ENCODE measurements around the gene KRTAP2-1. TPM values are rescaled to one million over a fixed set of nuclear protein-coding genes. Genes with fewer than 3 reads are reported as not detected.

The KRTAP2-1 gene
- total and polyA plus RNA-seq, 2 donors (not counting 1 experiment from before 2014, with no cell fraction given): not detected

DNA sequence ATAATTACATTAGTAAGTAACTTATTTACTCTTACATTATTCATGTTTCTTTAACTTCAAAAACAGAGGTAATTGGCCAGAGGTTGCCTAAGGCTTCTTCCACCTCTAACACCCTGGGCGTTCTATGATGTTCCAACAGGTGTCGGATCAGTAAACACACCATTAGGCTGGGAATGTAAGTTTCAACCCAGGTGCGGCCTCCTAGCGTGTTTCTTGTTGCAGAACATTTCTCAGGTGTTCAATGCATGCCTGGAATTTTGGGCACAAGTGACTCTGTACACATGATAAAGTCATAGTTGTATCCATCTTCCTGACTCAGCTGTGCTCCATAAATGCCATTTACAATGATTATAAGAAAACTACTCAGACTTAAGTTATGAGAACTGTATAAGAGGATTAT lies 6.9 kb upstream of the KRTAP2-1 start:
- no peak overlapping the region for H2AFZ ChIP-seq (ENCODE audit: low read length)
- no peaks in the 10 kb centered on the region for H4K20me1 ChIP-seq (ENCODE audit: control insufficient read depth, extremely low read depth, insufficient read depth, low read length)
- no peaks in the 10 kb centered on the region for H3K9me3 ChIP-seq (ENCODE audit: control insufficient read depth, insufficient read depth, low read depth, low read length)
- H3K27me3 ChIP-seq (ENCODE audit: control insufficient read depth, insufficient read depth, low read length): no peaks in the 10 kb centered on the region
- no peak overlapping the region for H3K27ac ChIP-seq (ENCODE audit: insufficient read depth, low read length)
- H3K79me2 ChIP-seq (ENCODE audit: control insufficient read depth, insufficient read depth, low read length): no peaks in the 10 kb centered on the region
- H3K9ac ChIP-seq (ENCODE audit: insufficient read depth, low read length): no peak overlapping the region
- H3K4me2 ChIP-seq (ENCODE audit: extremely low read depth, insufficient read depth, low read length): no peak overlapping the region
- no peak overlapping the region for H3K4me3 ChIP-seq (replicated peaks in 1 of 4; ENCODE audit: control extremely low read depth in 1 of 4, insufficient read depth in 1 of 4, low read depth in 3 of 4, low read length in 4 of 4)
- no peaks in the 10 kb centered on the region for H3K36me3 ChIP-seq (ENCODE audit: control insufficient read depth, insufficient read depth, low read length)
- DNase-seq (ENCODE audit: low read depth in 2 of 2): no peak
- peaks cover 8% of the 10 kb centered on the region for H3K4me1 ChIP-seq (ENCODE audit: control insufficient read depth, extremely low read depth, insufficient read depth, low read length)
- TF ChIP-seq EZH2 (IDR thresholded peaks at IDR 0.05; ENCODE audit: low read length, missing control alignments): no peak
- TF ChIP-seq, protein P1, sequence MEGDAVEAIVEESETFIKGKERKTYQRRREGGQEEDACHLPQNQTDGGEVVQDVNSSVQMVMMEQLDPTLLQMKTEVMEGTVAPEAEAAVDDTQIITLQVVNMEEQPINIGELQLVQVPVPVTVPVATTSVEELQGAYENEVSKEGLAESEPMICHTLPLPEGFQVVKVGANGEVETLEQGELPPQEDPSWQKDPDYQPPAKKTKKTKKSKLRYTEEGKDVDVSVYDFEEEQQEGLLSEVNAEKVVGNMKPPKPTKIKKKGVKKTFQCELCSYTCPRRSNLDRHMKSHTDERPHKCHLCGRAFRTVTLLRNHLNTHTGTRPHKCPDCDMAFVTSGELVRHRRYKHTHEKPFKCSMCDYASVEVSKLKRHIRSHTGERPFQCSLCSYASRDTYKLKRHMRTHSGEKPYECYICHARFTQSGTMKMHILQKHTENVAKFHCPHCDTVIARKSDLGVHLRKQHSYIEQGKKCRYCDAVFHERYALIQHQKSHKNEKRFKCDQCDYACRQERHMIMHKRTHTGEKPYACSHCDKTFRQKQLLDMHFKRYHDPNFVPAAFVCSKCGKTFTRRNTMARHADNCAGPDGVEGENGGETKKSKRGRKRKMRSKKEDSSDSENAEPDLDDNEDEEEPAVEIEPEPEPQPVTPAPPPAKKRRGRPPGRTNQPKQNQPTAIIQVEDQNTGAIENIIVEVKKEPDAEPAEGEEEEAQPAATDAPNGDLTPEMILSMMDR (conservative IDR thresholded peaks at IDR 0.05 in 1 of 2, IDR thresholded peaks at IDR 0.05 in 1 of 2; ENCODE audit: low read depth in 1 of 2, low read length in 2 of 2): no peak

GRCh38 chr17:41052566-41052965 lies 5.5 kb upstream of the KRTAP2-1 start:
- Histone ChIP-seq H4K20me1 (ENCODE audit: control insufficient read depth, extremely low read depth, insufficient read depth, low read length) (no peaks in the 10 kb centered on the region), H3K36me3 (ENCODE audit: control insufficient read depth, insufficient read depth, low read length) (no peaks in the 10 kb centered on the region), H2AFZ (ENCODE audit: low read length) (no peak overlapping the region), H3K79me2 (ENCODE audit: control insufficient read depth, insufficient read depth, low read length) (no peaks in the 10 kb centered on the region), H3K9ac (ENCODE audit: insufficient read depth, low read length) (no peak overlapping the region), H3K27ac (ENCODE audit: insufficient read depth, low read length) (no peak overlapping the region), H3K27me3 (ENCODE audit: control insufficient read depth, insufficient read depth, low read length) (no peaks in the 10 kb centered on the region), H3K4me3 (replicated peaks in 1 of 4; ENCODE audit: control extremely low read depth in 1 of 4, insufficient read depth in 1 of 4, low read depth in 3 of 4, low read length in 4 of 4) (no peak overlapping the region), H3K4me1 (ENCODE audit: control insufficient read depth, extremely low read depth, insufficient read depth, low read length) (peaks cover 2% of the 10 kb centered on the region), H3K9me3 (ENCODE audit: control insufficient read depth, insufficient read depth, low read depth, low read length) (no peaks in the 10 kb centered on the region), H3K4me2 (ENCODE audit: extremely low read depth, insufficient read depth, low read length) (no peak overlapping the region)
- TF ChIP-seq EZH2 (IDR thresholded peaks at IDR 0.05; ENCODE audit: low read length, missing control alignments): no peak
- TF ChIP-seq, protein P1 (conservative IDR thresholded peaks at IDR 0.05 in 1 of 2, IDR thresholded peaks at IDR 0.05 in 1 of 2; ENCODE audit: low read depth in 1 of 2, low read length in 2 of 2): no peak
- DNase-seq (ENCODE audit: low read depth in 2 of 2): peak in 1 of 2 donors; percentile 79

- Histone ChIP-seq H4K20me1 (ENCODE audit: control insufficient read depth, extremely low read depth, insufficient read depth, low read length) (no peaks in the 10 kb centered on the region), H3K79me2 (ENCODE audit: control insufficient read depth, insufficient read depth, low read length) (no peaks in the 10 kb centered on the region), H3K4me2 (ENCODE audit: extremely low read depth, insufficient read depth, low read length) (no peak overlapping the region), H3K36me3 (ENCODE audit: control insufficient read depth, insufficient read depth, low read length) (no peaks in the 10 kb centered on the region), H3K4me1 (ENCODE audit: control insufficient read depth, extremely low read depth, insufficient read depth, low read length) (peaks cover 2% of the 10 kb centered on the region), H3K4me3 (replicated peaks in 1 of 4; ENCODE audit: control extremely low read depth in 1 of 4, insufficient read depth in 1 of 4, low read depth in 3 of 4, low read length in 4 of 4) (no peak overlapping the region), H3K9ac (ENCODE audit: insufficient read depth, low read length) (no peak overlapping the region), H3K9me3 (ENCODE audit: control insufficient read depth, insufficient read depth, low read depth, low read length) (no peaks in the 10 kb centered on the region), H3K27ac (ENCODE audit: insufficient read depth, low read length) (no peak overlapping the region), H2AFZ (ENCODE audit: low read length) (no peak overlapping the region), H3K27me3 (ENCODE audit: control insufficient read depth, insufficient read depth, low read length) (no peaks in the 10 kb centered on the region)
- TF ChIP-seq EZH2 (IDR thresholded peaks at IDR 0.05; ENCODE audit: low read length, missing control alignments): no peak
- TF ChIP-seq, protein P1 (conservative IDR thresholded peaks at IDR 0.05 in 1 of 2, IDR thresholded peaks at IDR 0.05 in 1 of 2; ENCODE audit: low read depth in 1 of 2, low read length in 2 of 2): no peak
- peak in 1 of 2 donors; percentile 90 for DNase-seq (ENCODE audit: low read depth in 2 of 2)
Measured at GRCh38 chr17:41049110-41049509, 2.0 kb upstream of the KRTAP2-1 start.
